HepG2 (cell line): ENCODE data around the gene ATG9A. TPM values are rescaled to one million over a fixed set of nuclear protein-coding genes. Genes with fewer than 3 reads are reported as not detected.
A peak's percentile ranks its signal among the peaks of the same experiment; 100 is the strongest.

Experiments
- AKAP8 ChIP-seq: sonication (generic); formaldehyde crosslinking; IDR thresholded peaks from 2 replicates; pipeline ENCODE4 v1.5.1; 2020; ENCODE audit warnings: mild to moderate bottlenecking, missing genetic modification reagents
- ATF1 ChIP-seq: IDR thresholded peaks from 2 replicates; pipeline ENCODE4 v1.6.1; 2016; ENCODE audit warnings: mild to moderate bottlenecking, control low read depth
- ATM ChIP-seq: fragments of 450-650 bp; IDR thresholded peaks from 2 replicates; pipeline ENCODE4 v1.7.1; 2017; ENCODE audit warnings: mild to moderate bottlenecking, borderline replicate concordance
- FOXP1 ChIP-seq, 2 experiments: fragments of 450-650 bp in 1 of 2; IDR thresholded peaks; 2 replicates each; pipeline ENCODE4 v1.6.1; 2017 to 2018; ENCODE audit warnings: antibody characterized with exemption in 1 of 2
- GLI4 ChIP-seq: sonication (generic); formaldehyde crosslinking; IDR thresholded peaks from 2 replicates; pipeline ENCODE4 v1.5.1; 2020; ENCODE audit warnings: missing genetic modification reagents, mild to moderate bottlenecking, moderate library complexity, borderline replicate concordance
- HHEX ChIP-seq: IDR thresholded peaks from 2 replicates; pipeline ENCODE4 v1.6.1; 2016; ENCODE audit warnings: control low read depth
- LBX2 ChIP-seq: sonication (generic); formaldehyde crosslinking; IDR thresholded peaks from 2 replicates; pipeline ENCODE4 v1.5.0; 2020; ENCODE audit warnings: missing genetic modification reagents, mild to moderate bottlenecking, borderline replicate concordance
- MED8 ChIP-seq: sonication (generic); formaldehyde crosslinking; IDR thresholded peaks from 2 replicates; pipeline ENCODE4 v1.8.1; 2023; ENCODE audit warnings: mild to moderate bottlenecking, missing genetic modification reagents; ENCODE audit not compliant: insufficient replicate concordance
- MTF1 ChIP-seq: sonication (generic); formaldehyde crosslinking; IDR thresholded peaks from 2 replicates; pipeline ENCODE4 v1.5.0; 2020; ENCODE audit warnings: missing genetic modification reagents
- NCOA1 ChIP-seq: sonication (generic); formaldehyde crosslinking; IDR thresholded peaks from 2 replicates; pipeline ENCODE4 v1.9.0; 2021; ENCODE audit warnings: missing genetic modification reagents
- NRL ChIP-seq: sonication (generic); formaldehyde crosslinking; IDR thresholded peaks from 2 replicates; pipeline ENCODE4 v1.5.0; 2020; ENCODE audit warnings: missing genetic modification reagents, mild to moderate bottlenecking, moderate library complexity, borderline replicate concordance
- PBX2 ChIP-seq: IDR thresholded peaks from 2 replicates; pipeline ENCODE4 v1.6.1; 2016; ENCODE audit warnings: control low read depth
- TEAD2 ChIP-seq: sonication (generic); formaldehyde crosslinking; IDR thresholded peaks from 2 replicates; pipeline ENCODE4 v1.9.0; 2021; ENCODE audit warnings: missing genetic modification reagents
- XRCC5 ChIP-seq: fragments of 200-400 bp; formaldehyde crosslinking; optimal IDR thresholded peaks from 2 replicates; pipeline ENCODE3; 2017; ENCODE audit warnings: mild to moderate bottlenecking, low read length
- ZBTB2 ChIP-seq: sonication (generic); formaldehyde crosslinking; IDR thresholded peaks from 2 replicates; pipeline ENCODE4 v1.8.0; 2022; ENCODE audit warnings: low read depth, missing genetic modification reagents
- ZBTB25 ChIP-seq: IDR thresholded peaks from 2 replicates; pipeline ENCODE4 v1.6.1; 2018; ENCODE audit warnings: missing genetic modification reagents
- ZBTB33 ChIP-seq: sonication (generic); formaldehyde crosslinking; IDR thresholded peaks from 2 replicates; pipeline ENCODE4 v1.4.0; 2020; ENCODE audit warnings: missing genetic modification reagents
- ZNF138 ChIP-seq: sonication (generic); formaldehyde crosslinking; IDR thresholded peaks from 2 replicates; pipeline ENCODE4 v1.5.0; 2020; ENCODE audit warnings: mild to moderate bottlenecking, low read depth, missing genetic modification reagents
- ZNF501 ChIP-seq: sonication (generic); formaldehyde crosslinking; IDR thresholded peaks from 2 replicates; pipeline ENCODE4 v1.5.1; 2020; ENCODE audit warnings: mild to moderate bottlenecking, moderate library complexity, missing genetic modification reagents
- ZNF556 ChIP-seq: sonication (generic); formaldehyde crosslinking; IDR thresholded peaks from 2 replicates; pipeline ENCODE4 v1.4.0; 2020; ENCODE audit warnings: mild to moderate bottlenecking, missing genetic modification reagents, borderline replicate concordance
- ZNF580 ChIP-seq: IDR thresholded peaks from 2 replicates; pipeline ENCODE4 v1.6.1; 2016; ENCODE audit warnings: low read depth, borderline replicate concordance
- polyA plus RNA-seq, 8 experiments: library from polyadenylated mRNA; depleted of rRNA in 3 of 8; stranded (reverse) in 7 of 8; unstranded in 1 of 8; fragments of >200 nt; fragmentation: Illumina TruSeq in 4 of 8; extraction: Trizol in 4 of 8; gene quantifications; 2 replicates each; pipeline versions ENCODE4 v1.2.1 to v1.2.3, GENCODE V29; 2011 to 2016; ENCODE audit warnings: low read depth in 4 of 8, missing spikeins in 1 of 8, mixed read lengths in 1 of 8; ENCODE audit not compliant: insufficient read depth in 1 of 8
- total RNA-seq, 5 experiments: library from RNA; depleted of rRNA; stranded (reverse); fragments of >200 nt; fragmentation: Illumina TruSeq; extraction: Trizol; gene quantifications; 2 replicates each; pipeline ENCODE4 v1.2.3, GENCODE V29; 2016; ENCODE audit warnings: low read depth in 1 of 5

The ATG9A gene
- total and polyA plus RNA-seq, 2 of the 13 experiments (the other 11 are each of a cell fraction or from before 2014, with no cell fraction given) = 35.0 to 131 TPM

- TF ChIP-seq PBX2 (CRISPR knock-in tag) (no peak), ZNF138 (CRISPR knock-in tag) (peak; percentile 97), ZBTB2 (CRISPR knock-in tag) (peak; percentile 70; the same call in 1 of the 2 replicates), TEAD2 (CRISPR knock-in tag) (no peak), XRCC5 (peak; percentile 81), LBX2 (CRISPR knock-in tag) (peak; percentile 94), GLI4 (CRISPR knock-in tag) (0 out of 2 replicates have a peak, but pooled peaks have one; percentile 68), MED8 (CRISPR knock-in tag) (peak; percentile 46), NCOA1 (CRISPR knock-in tag) (peak; percentile 88), ZBTB25 (CRISPR knock-in tag) (peak; percentile 95), ZNF580 (peak; percentile 68; the same call in 1 of the 2 replicates), ZNF501 (CRISPR knock-in tag) (peak; percentile 99), ZBTB33 (peak; percentile 11; the same call in 1 of the 2 replicates), FOXP1 (IDR thresholded peaks at IDR 0.05) (no peak), FOXP1 (CRISPR knock-in tag; IDR thresholded peaks at IDR 0.05) (no peak; the same call in 1 of the 2 replicates), ZNF556 (CRISPR knock-in tag) (peak; percentile 93), MTF1 (CRISPR knock-in tag) (0 out of 2 replicates have a peak, but pooled peaks have one; percentile 41), ATM (no peak), AKAP8 (CRISPR knock-in tag) (0 out of 2 replicates have a peak, but pooled peaks have one; percentile 44), HHEX (CRISPR knock-in tag) (no peak), NRL (CRISPR knock-in tag) (peak; percentile 97), ATF1 (CRISPR knock-in tag) (peak; percentile 99)
Observed at GRCh38 chr2:219245148-219245898, 15.9 kb upstream of the ATG9A start, which contains the start of the genes GLB1L and STK16 (continued).
